NCI-H1105 treated with DMSO at 0.1 percent for 48 hours (cell line): ENCODE results near the gene FLOT2.
"Not testable (repeated sequence)": the region's sequence is repeated elsewhere in the genome, so short reads cannot be mapped to it uniquely, and the experiment has no call there.

Source experiments
- DNase-seq: peaks from one replicate; lab custom pipeline; 2025; lab: John Stamatoyannopoulos, UW

FLOT2 gene

GRCh38 chr17:28916302-28916934, 18.9 kb upstream of the FLOT2 start:
- peak; percentile 22 for DNase-seq

DNA sequence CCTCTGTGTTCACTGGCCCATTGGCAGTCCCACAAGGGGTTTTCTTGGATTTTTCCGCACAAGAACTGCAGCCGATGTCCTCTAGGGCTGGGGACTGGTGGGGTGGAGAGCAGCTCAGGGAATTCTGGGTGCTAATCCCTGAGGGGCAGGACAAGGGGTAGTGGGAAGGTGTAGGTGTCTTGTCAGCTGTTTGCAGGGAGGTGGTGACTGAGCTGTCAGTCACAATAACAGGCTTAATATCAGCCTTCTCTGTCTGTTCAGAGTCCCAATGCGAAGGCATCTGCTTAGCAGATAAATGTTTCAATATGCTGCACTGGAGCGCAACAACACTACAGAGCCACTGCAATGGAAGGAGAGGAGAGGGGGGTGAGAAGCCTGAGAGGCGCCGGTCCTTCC, 15.4 kb upstream of the FLOT2 start:
- DNase-seq: no peak

- DNase-seq: no peak
Measured at GRCh38 chr17:28912281-28912937, 14.9 kb upstream of the FLOT2 start.

DNA sequence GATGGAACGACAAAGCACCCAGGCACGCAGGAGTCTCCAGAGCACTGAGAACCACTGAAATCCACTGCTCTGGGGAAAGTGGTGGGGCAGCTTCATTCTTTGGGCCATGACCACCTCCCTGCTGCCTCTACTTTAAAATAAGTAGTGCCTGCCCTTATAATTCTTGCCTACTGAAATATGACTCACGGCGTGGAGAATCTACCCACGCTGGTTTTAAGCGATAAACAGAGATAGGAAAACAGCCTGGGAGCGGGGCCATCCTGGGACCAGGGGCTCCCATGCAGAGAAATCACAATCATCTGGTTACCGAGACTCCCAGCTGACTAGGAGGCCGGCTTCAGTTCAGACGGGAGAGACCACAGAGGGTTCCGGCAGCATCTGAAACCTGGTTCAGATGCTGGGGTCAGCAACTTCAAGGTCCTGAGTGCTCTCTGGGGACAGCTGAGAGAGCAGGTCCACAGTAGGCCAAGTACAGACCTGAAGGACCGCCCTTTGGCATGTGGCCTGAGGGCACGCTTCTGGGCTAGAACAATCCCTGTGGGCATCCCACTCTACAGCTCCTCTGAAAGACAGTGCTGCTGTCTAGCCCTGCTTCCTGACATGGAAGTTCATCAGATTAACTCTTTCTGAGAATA, 14.0 kb upstream of the FLOT2 start:
- no peak for DNase-seq

DNA sequence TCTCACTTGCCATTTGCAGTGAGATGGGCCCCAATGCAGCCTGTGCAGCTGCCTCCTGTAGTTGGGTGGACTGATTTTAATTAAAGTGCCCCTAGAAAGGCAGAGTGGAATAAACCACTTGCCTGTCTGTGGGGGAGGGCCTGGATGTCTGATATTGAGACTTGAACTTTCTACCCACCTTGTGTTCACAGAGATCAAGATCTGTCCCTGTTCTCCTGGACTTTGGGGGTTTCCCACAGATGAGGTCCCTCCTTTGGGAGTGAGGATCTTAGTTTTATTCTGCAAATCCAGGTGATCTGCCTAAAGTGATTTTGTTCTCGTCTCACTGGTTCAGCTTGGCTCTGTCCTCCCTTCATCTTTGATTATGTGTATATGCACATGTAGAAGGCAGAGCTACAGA, 13.0 kb upstream of the FLOT2 start:
- DNase-seq: no peak

- DNase-seq: no peak
Measured at GRCh38 chr17:28908640-28909167, 11.2 kb upstream of the FLOT2 start.

GRCh38 chr17:28907709-28908475, 10.4 kb upstream of the FLOT2 start:
- no peak for DNase-seq

DNA sequence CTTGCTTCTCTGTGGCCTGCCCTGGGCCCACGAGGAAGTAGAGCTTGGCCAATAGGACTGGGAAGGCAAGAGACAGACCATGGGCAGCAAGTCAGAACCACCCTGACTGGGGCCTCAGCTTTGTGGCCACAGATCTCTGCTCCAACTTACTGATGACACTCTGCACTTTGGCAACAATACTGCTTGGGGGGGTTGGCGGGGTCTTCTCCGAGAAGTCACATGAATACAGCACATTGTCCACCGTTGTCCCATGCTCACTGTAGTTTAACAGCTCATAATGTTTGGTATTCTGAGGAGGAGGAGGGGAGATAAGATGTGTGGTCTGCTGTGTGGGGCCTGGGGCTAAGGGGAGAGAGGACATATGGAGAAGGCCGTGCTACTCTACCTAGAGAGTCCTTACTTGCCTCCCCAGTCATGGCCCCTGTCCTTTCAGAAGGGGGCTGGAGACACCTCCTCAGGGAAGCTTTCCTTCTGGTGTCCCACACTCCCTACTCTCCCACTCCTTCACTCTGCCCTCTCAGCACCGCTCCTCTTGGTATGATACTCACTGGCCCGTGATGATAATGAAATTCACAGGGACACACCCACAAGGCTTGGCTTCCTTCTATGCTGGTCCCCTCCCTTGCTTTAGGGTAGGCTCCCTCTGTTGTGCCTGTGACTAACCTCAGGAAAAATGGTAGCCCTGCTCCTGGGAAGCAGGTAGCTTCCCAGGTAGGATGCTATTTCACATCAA, 9.3 kb upstream of the FLOT2 start:
- DNase-seq: no peak

DNA sequence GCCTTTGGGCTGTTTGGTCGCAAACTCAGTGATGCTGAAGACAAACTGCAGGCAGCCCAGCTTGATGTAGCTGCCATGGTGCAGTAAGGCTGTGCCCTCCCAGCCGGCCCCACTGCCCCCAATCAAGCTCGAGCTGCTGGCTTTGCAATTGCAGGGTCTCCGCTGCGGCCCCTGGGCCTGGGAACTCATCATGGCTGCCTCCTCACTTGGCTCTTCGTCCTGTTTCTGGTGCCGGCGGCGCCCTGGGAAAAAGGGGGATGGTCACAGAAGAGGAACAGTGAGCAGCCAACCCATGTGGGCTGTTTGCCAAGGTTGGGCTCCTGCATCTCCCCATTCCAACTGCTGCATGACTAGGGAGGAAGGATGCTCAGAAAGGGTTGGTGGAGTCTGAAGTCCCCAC, 8.7 kb upstream of the FLOT2 start:
- DNase-seq: no peak

DNA sequence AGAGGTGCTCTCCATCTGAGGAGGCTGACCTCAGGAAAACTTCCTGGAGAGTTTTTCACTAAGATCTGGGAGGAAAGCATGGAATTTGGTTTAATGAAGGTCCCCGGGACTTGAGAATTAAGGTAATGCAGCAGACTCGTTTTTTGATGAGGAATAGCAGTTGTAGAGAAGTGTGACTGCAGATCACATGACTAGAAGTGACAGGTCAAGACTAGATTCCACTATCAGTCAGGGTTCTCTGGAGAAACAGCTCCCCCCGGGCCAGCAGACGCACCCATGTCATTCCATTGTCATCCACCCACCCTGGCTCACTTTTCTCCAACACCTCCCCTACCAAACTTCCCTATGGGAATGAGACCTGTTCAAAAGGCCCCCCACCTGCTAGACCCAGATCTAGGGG, 7.3 kb upstream of the FLOT2 start:
- DNase-seq: no peak

GRCh38 chr17:28903546-28903841, 6.0 kb upstream of the FLOT2 start:
- DNase-seq: not testable (repeated sequence)

DNA sequence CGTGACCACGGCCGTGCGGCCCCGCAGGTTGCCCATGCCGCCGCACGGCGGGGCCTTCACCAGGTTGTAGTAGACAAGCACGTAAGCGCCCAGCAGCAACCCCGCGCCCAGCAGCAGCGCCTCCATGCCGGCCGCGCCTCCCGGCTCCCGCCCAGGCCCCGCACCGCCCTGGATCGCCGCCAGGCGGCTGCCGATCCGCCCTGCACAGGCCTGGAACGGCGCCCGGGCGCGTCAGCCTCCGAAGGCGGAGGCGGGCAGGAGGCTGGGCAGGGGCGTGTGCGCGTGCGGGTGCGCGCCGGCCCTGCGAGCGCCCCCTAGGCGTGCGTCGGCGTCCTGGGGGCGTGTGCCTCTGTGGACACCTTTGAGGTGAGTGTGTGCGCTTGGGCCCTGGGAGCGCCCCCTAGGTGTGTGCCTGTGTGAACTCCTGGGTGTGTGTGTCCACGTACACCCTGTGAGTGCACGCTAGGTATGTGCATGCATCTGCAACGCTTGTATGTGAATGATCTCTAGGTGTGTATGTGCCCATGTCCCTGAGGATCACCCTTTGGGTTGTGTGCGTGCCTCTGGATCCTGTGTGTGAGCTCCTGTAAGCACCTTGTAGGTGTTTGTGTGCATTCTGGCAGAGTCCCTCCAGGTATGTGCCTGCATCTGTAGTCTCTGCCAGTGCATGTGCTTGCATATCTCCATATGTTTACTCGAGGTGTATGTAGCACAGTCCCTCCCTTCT, 5.4 kb upstream of the FLOT2 start, which contains the start of gene DHRS13:
Gene DHRS13, minus strand, starts transcription at position 261 of the 727 bp plus-strand sequence. Its CDS starts 135 bp downstream, at position 126.
- DNase-seq: peak; percentile 91

DNA sequence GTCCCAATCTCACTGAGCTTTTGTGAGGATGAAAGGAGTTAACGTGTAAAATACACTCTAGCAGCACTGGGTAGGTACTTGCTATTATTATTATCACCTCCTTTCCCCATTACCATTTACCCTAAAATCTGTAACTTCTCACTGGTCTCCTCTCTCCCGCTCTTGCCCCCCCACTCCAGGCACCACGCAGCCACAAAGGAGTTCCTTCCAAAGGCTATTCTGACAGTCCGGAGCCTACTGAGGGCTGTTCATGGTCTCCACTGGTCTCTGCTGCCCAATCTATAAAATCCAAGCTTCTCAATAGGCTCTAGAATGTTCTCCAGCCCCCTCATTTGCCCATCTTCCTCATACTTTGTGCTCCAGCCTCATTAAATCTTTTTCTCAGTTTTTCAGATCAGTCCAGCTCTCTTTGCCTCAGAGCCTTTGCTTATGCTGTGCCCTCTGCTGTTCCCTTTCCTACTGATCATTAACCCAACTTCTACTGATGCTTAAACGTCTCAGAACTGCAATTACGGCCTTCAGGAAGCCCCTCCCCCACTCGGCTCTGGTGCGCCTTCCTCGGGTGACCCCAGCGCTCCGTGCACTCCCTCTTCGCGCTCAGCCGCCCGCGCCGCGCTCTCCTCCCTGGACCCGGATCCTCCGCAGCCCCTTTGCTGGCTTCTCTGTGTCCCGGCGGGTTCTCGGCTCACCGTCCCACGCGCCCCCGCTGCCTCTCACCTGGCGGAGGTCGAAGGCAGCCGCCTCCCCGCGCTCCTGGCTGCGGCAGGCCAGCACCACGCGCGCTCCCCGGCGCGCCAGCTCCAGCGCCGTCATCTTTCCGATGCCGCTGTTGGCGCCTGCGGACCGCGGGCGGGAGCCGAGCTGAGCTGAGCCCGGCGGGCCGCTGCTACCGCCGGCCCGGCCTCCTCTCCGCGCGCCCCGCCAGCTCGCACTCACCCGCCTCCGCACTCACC, 4.6 kb upstream of the FLOT2 start:
- peak; percentile 71 for DNase-seq

DNA sequence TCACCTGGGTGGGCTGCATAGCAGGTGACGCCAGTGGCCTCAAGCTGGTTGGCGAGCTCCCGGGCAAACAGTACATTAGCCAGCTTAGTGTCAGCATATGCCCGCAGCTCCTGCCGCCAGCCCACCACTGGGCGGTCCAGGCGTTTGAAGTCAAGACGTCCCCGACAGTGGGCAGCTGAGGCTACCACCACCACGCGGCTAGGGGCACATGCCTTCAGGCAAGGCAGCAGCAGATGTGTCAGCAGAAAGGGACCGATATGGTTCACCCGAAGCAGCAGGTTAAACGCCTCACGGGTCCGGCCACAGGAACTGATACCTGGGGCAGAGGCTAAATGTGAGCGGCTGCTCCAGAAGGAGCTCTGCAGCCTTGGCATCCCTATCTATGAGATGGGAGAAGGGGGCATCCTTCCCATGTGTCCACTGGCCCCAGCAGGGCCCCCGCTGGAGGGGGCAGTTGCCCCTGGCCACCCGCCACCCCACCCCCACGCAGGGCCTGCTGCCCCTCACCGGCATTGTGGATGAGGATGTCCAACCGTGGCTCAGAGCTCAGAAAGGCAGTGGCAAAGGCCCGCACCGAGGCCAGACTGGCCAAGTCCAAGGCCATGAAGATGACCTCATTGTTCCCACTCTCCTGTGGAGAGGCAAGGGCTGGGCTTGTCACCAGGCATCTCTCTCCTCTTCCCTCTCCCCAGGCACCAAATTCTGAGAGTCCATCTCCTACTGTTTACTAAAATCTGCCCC, 3.6 kb upstream of the FLOT2 start:
- DNase-seq: no peak

DNA sequence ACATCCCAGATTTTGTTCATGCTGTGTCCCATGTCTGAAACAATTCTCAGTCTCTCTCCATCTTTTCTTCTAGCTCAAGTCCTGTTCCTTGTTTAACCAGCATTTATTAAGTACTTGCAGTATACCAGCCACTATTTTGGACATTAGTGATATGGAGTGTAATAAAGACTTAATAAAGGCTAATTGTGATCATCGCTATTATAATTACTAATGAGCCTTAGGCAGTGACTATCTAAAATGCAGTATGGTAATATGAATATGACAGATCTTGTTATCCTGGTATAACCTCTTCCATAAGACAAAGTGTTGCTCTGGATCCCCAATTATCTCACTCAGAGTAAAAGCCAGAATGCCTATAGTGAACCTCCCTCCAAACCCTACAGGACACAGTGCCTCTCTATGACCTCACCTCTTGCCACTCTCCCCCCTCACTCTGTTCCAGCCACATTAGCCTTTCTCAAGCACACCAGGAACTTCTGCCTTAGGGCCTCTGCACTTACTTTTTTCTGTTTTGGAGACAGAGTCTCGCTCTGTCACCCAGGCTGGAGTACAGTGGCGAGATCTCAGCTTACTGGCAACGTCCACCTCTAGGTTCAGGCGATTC, 1.8 kb upstream of the FLOT2 start:
- DNase-seq: no peak

DNA sequence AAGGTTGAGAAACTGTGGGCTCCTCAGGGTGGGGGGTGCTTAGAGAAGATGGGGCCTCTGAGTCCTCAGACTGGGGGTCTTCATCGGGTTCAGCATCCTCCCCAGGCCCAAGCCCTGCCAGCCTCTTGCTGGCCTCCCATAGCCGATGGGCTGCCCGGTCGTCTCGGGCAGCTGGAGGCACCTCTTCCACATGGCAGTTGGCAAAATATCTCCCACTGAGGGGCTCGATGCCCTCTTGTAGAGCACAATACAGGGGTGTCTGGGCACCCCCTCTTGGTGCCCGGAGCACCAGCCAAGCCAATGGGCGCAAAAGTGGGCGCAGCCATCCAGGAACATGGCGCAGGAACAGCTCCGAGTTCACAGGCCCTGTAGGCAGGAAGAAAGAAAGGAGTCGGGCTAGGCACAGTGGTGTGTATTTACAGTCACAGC, 1.0 kb upstream of the FLOT2 start:
- no peak for DNase-seq

DNA sequence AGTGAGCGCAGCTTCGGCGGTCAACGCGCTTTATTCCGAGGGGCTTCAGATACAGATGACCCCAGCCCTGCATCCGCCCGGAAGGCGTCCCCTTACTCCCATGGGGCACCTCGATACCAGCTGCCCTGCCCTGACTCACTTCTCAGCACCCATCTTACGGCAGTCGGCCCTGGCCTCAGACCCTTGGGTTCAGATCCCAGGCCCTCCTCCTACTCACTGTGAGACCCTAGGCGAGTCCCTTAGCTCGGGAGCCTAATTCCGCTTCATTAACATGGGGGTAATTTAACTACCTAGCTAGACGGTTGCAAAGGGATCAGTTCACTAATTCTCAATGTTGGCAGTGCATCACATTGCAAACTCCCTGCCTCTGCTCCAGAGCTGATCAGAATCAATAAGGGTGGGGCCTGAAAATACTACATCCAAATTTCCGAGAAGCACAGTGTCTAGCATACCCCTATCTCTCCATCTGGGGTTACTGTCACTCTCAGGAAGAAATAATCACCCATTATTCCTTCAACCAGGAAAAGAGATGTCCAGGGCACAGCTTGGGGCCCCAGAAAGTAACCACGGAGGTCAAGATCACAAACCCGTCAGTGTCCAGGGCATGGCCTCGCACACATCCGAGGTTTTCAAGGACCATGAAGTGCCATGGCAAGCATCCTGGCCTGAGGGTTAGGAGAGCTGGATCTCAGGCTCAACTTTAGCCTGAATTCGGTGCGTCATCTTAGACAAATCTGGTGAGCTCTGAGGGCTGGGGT, 415 bp upstream of the FLOT2 start:
- peak; percentile 26 for DNase-seq

GRCh38 chr17:28896491-28896883, 1.0 kb downstream of the FLOT2 start:
- DNase-seq: no peak
